Retina (tissue), 1 donor: Measurements from ENCODE around the gene USE1.

Experiments used
- DNase-seq: peaks from one replicate; pipeline ENCODE4 v3.0.0-alpha.2; 2016

USE1 gene

DNA sequence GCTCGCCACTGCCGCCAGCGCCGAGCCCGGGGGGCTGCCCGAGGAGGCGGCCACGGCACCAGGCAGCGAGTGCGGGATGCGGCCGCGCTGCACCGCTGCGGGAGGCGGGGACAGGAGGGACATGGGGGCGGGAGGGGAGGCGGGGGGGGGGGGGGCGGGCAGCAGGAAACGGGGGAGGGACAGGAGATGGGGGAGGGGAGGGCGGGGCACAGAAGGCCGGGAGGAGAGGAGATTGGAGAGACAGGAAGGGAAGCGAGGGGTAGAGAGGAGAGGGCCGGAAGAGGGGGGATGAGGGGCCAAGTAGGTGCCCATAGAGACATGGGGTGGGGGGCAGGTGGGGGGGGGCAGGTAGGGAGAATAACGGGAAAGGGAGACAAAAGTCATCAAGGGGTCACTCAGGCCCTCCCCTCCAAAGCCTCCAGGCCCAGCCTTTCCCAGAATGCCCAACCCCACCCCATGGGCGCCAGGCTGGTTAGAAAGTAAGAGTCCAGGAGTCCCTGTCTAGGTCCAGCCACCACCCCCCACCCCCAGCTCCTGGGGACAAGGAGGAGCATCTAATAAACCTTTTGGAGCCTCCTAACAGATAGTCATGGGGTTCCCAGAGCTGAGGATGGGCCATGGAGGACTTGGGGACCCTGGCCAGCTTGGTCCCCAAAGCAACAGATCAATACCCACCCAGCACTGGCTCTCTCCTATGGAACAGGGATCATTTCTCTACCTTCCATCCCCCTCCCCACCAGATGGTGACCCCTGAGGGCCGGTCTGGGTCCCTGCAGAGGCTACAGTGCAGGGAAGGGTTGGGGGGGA is 21.0 kb downstream of the USE1 start:
- no peak for DNase-seq

DNA sequence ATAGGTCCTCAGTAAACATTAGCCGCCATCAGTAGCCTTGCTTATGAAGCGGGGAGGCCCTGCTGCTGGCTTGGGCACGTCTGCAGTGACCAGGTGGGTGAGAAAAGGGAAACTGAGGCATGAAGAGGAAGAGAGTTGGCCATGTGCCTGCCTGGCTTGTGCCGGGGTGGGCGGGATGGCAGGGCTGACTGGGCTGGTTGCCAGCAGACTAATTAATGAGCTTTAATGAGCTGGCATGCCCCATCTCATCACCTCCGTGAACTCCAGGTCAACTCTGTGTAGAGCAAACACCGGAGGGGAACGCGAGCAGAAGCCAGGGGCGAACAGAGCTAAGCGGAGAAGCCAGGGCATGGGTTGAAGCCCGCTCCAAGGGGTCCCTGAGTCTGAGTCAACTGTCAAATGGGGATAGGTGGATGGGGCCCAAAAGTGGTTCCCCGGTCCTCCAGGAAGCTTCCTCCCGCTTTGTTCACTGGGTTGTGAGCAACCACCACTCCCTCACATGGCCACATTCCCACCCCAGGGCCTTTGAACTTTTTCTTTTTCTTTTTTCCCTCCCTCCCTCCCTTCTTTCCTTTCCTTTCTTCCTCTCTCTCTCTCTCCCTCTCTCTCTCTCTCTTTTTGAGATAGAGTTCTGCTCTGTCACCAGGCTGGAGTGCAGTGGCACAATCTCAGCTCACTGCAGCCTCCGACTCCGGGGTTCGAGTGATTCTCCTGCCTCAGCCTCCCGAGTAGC is 21.8 kb downstream of the USE1 start:
- peak; percentile 39 for DNase-seq

DNA sequence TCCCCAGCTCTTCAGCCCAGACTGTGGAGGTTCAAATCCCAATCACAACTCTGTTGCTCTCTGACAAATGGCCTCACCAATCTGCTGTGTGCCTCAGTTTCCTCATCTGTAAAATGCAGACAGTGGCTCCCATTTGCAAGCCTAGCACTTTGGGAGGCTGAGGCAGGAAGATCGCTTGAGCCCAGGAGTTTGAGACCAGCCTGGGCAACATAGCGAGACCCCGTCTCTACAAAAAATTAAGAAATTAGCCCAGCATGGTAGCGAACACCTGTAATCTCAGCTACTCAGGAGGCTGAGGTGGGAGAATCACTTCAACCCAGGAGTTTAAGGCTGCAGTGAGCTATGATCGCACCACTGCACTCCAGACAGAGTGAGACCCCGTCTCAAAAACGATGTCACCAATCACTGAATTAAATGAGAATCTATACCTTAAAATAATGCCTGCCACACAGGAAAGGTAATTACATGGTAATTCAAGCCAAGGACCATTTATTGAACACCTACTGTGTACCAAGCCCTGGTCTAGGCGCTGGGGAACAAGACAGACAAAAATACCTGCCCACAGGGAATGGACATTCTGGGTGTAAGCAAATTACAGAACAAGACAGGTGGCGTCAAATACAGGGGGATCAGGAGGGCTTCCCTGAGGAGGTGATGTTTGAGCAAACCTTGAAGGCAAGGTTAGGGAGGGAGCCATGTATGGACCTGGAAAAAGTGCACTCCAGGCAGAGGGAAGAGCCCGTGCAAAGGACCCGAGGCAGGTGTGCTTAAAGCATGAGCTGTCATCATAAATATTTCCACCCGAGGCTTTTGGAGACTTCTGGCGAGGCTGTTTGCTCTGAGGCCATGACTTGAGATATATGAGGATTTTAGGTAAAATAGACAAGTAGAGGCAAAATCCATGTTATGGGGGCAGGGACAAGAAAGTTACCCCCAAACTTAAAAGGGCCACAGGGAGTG is 22.9 kb downstream of the USE1 start:
- no peak for DNase-seq

GRCh38 chr19:17240062-17240752 is 25.1 kb downstream of the USE1 start:
- DNase-seq = peak; percentile 57

- DNase-seq = no peak
Measured at GRCh38 chr19:17240826-17241399, 25.8 kb downstream of the USE1 start.

DNA sequence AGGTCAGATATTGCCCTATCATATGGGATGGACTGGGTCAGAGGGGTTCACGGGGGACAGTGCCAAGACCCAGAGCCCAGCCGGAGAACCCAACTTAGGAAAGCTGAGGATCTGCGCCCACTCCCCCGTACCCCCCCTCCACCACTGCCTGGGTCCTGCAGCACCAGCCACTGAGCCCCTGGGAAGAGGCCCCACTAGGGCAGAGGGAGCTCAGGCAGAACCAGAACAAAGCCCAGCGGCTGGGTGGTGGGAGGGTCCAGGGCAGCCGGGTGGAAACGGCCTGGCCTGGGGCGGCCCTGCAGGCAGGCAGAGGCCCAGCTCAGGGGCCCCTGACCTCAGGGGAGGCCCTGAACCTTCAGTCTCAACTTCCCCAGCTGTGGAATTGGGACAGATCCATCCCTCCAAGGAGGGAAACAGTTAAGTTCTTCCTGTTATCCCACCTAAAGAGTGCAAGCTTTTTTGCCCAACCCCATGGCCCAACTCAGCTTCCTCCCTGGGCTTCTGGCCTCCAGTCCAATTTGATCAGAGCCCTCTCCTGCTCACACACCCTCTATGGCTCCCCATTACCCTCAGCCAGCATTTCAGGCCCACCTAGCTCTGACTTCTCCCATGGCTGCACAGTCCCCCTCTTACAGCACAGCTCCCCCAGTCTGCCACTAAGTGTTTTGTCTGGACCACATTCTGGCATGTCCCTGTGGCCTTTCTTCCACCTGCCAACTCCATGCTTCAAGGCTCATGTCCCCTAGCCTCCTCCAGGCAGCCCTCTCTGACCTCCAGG is 27.5 kb downstream of the USE1 start:
- peak; percentile 38 for DNase-seq

DNA sequence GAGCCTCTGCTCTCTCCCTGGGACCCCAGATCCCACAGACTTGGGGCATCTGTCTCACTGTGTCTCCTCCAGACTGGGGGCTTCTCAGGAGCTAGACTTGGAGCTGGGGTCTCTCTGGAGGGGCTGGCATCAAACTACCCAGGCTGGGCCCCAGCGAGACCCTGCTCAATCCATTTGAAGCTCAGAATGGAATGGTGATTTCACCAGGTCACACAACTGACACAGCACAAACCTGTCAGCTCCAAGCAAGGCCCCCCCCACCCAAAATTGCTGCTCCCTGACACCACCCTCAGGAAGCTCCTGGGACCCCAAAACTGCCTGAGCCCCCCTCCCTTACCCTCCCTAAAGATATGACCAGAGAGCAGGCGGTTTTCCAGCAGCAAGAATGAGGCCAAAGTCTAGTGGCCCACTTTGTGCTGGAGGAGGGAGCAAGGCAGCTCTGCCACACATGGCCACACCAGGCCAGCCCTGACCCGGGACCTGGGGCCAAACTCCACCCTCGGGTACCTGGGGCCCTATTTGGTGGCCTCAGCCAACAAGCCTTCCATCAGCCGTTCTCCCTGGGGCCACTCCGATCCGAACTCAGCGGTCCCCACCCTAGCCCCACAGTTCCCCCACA is 28.2 kb downstream of the USE1 start:
- peak; percentile 28 for DNase-seq

DNA sequence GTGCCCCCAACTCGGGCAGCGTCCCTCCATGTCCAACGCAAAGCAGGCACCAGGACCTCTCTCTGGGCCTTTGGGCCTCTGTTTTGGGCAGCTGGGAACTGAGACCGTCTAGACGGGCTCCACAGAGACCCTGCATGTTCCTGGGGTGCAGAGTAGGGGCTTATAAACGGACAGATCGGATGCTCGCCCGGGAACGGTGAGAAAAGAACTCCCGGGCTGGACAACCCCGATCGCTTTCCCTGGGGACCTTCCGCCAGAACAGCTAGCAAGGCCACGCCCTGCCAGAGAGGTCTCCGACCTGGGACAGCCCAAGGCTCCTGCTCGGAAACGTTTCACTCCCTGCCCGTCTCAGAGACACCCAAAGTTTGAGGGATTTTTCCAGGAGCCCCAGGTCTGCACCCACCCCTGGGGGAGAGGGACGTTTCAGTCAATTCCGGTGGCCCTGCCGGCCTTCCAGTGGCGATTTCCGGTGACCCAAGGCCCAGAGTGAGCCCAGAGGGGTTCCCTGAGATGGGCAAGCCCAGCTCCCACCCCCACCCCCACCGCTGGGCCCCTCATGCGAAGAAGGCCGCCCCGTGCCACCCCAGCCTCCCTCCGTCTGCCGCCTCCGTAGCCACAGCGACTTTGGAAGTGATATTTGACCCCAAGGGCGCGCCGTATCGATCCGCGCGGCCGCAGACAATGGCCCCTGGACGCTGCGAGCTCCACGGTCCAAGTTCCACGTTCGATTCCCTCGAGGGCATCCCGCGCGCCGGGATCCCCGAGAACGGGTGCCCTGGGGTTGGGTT is 28.9 kb downstream of the USE1 start:
- peak; percentile 76 for DNase-seq

- DNase-seq = peak; percentile 42
Measured at GRCh38 chr19:17244618-17245534, 29.7 kb downstream of the USE1 start.

- no peak for DNase-seq
Measured at GRCh38 chr19:17245535-17245984, 30.4 kb downstream of the USE1 start, which contains the start of gene NR2F6. TSS of gene NR2F6 (minus strand) at chr19:17245919. CDS start at chr19:17245220, 699 bp downstream.

DNA sequence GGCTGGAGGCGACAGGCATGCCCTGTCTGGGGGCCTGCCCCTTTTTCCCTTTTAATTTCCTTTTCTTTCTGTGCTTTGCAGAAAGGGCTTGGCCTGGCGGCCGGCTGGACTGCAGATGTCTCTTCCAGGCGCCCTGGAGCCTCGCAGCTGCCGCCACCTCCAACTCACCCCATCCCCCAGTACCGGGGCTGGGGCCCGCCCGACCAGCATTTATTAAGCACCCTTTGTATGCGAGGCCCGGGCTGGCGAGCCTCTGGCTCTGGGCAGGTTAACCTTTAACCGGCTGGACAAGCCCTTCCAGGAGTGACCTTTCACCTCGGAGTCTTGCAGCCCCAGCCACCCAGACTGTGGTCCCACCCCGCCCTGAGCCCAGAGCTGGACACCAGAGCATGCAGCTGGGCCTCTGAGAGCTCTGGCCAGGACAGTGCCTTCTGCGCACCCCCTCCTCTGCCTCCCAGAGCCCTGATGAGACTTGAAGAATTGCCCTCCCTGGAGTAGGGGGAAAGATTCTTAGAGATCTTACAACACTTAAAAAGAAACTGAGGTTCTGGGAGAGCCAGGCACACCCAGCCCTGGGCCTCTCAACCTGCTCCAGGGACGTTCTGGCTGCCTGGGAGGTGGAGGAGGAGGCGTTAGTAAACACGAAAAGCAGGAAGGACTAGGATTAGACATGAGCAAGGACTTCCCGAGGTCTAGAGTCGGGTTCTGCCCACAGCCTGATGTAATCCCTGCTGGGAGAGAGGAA is 31.7 kb downstream of the USE1 start:
- DNase-seq = no peak

GRCh38 chr19:17248011-17248776 is 33.0 kb downstream of the USE1 start:
- DNase-seq = no peak

GRCh38 chr19:17249887-17250548 is 34.9 kb downstream of the USE1 start:
- no peak for DNase-seq

DNA sequence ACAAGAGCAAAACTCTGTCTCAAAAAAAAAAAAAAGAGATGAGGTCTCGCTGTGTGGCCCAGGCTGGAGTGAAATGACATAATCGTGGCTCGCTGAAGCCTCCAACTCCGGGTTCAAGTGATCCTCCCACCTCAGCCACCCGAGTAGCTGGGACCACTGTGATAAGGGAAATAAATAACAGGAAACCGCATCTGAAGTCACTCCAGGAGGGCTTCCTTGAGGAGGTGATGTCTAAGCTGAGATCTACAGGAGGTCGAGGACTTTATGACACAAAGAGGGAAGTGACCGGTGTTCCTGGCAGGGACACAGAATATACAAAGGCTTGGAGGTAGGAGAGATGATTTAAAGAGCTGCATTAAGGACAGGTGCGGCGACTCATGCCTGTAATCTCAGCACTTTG is 39.5 kb downstream of the USE1 start:
- no peak for DNase-seq

DNA sequence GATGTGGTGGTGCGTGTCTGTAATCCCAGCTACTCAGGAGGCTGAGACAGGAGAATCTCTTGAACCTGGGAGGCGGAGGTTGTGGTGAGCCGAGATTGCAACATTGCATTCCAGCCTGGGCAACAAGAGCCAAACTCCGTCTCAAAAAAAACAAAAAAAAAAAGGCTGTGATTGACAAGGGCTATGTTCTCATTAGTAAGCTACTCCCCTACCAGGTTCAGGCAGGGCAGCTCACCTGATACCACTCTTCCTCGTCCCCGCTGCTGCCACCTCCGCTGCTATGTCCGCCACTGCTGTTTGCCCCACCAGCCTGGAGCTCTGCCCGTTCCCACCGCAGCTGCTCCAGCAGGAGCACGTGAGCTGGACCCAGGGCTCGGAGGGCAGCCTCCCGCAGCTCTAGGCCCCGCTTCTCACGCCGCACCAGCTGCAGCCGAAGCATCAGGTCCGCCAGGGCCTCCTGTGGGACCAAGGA is 40.0 kb downstream of the USE1 start:
- DNase-seq = peak; percentile 45

DNA sequence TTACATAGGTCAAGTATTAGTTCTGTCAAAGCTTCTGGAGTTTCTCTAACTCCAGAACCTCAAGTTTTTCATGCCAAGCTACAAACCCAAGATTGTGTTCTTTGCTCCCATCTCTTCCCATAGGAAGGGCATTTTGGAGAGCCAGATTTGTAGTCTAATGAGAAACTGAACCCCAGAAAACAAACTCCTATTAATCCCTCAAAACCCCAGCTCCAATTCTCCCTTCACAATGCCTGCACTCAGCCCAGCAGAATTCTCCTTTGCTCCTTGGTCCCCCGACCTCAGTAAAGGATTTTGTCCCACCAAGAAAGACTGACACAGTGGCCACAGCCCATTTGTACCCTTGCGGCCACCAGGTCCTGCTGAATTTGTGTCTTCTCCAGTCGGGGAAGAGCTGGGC is 41.0 kb downstream of the USE1 start:
- DNase-seq = no peak
